B cell (primary cell): ENCODE measurements around the gene RBP7.

Source experiments
- CTCF ChIP-seq: fragments of 200-600 bp; IDR thresholded peaks from one replicate; pipeline ENCODE4 v1.8.0; 2022; ENCODE audit warnings: antibody characterized with exemption, mild to moderate bottlenecking
- EZH2 ChIP-seq: IDR thresholded peaks from 2 replicates; pipeline ENCODE4 v1.6.1; 2012; ENCODE audit warnings: borderline replicate concordance, low read depth, mild to moderate bottlenecking, moderate library complexity, low read length; ENCODE audit not compliant: insufficient read depth, poor library complexity, severe bottlenecking

GRCh38 chr1:10001016-10001665 lies 4.1 kb downstream of the RBP7 start:
- TF ChIP-seq CTCF (no peak), EZH2 (no peak)
